NCI-H446 (cell line): ENCODE data around the gene DVL1.

Experiments used
- DNase-seq, 2 experiments: peaks; one replicate each; lab custom pipeline; 2025; lab: John Stamatoyannopoulos, UW

DVL1 gene

GRCh38 chr1:1298861-1299685, 50.1 kb downstream of the DVL1 start:
- peak in 1 of 2 experiments; percentile 36 for DNase-seq

DNA sequence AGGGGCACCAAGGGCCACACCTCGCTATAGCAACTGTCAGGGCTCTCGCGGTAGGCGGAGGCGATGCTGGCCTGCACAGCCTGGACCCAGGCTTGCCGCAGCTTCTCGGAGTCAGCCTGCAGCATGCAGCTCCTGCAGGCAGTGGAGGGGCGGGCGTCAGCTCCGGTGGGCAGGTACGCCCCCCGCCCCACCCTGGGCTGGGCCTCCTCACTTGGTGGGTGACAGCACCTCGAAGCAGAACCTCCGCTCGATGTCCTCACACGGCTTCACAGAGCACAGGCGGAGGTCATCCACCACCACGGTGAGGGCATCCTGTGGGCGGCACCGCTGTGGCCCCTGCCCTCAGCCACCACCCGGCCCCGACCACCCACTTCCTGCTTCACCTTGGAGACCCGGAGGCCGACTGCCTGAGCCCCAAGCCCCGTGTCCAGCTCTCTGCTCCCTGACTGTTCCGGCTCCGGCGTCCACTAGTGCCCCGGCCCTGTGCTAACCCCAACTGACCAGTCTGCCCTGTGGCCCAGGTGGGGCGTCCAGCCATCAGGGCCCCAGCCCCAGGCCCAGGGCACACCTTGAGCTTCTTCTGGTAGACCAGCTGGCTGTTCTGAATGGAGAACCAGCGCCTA, 51.3 kb downstream of the DVL1 start:
- DNase-seq: no peak

- no peak for DNase-seq
These were observed 52.9 kb downstream of the DVL1 start for GRCh38 chr1:1296070-1297061.

DNA sequence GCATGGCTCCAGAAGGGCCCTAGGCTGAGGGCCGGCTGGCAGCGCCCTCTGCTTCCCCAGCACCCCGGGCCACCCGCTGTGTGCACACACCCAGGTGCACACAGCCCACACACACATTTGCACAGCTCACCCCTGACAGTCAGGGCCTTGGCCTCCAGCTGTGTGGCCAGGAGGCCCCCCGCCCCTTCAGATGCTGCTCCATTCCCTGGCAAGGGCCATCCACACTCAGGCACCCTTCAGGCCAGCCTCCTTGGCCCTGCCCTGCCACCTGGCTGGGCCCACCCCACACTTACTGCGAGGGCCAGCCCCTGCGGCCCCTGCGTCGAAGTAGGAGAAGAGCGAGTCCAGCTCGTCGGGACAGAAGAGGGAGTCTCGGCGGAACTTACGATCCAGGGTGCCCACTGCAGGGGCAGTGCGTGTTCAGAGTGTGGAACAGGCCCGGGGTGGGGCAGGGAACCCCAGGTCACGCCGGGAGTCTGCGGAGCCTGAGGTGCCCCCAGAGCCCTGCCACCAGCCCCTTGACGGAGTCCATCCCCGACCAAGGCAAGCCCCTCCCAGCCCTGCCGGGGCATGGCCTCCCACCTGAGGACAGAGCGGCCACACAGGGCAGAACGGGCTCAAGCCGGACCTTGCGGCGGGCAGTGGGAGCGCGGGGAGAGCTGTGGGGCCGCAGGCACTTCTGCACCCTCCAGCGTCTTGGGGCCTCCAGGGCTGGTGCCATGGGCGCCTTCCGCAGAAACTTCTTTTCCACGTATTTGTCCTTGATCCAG, 53.9 kb downstream of the DVL1 start:
- no peak for DNase-seq

DNA sequence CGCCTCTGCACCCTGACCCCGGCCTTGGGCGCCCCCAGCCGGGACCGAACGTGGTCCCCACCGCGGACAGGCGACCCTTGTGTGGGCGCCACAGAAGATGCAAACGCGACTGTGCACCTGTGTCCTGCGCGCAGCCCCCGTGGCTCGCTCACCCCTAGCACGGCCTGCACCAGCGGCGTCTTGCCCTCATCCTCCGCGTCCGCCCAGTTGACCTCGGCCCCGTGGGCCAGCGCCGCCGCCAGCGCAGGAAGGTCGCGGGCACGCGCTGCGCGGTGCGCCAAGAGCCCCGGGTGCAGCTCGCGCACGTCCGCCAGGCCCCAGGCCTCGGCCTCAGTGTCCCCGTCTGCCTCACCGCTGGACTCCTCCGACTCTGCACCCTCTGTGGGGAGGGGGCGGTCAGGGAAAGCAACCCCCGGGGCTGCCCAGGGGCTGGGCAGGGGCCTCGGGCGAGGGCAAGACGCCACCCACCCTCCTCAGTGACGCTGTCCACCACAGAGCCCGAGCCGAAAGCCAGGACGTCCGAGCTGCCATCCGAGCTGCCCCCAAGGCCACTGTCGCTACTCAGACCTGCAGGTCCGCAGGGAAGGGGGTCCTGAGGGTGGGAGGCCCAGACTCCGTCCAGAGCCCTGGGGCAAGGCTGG, 54.8 kb downstream of the DVL1 start:
- no peak for DNase-seq

GRCh38 chr1:1293263-1294249, 55.7 kb downstream of the DVL1 start:
- no peak for DNase-seq

- no peak for DNase-seq
These were observed 56.4 kb downstream of the DVL1 start for GRCh38 chr1:1292851-1293250.

DNA sequence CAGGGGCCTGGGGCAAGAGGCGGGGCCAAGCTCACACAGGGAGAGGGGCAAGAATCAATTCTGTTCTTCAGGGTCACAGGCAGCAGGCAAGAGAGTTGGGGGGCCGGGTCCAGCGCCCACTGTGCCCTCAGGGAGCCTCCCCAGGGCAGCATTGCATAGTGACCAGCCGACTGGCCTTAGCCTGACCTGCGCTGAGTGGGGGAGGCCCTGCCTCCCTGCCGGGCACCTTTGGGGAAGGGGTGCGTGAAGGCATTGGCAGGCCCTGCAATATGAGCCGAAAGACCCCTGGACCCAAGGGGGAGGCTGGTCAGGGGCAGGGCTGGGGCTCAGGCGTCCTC, 56.8 kb downstream of the DVL1 start:
- no peak for DNase-seq

GRCh38 chr1:1291548-1292441, 57.4 kb downstream of the DVL1 start:
- DNase-seq: peak in 1 of 2 experiments; percentile 68

DNA sequence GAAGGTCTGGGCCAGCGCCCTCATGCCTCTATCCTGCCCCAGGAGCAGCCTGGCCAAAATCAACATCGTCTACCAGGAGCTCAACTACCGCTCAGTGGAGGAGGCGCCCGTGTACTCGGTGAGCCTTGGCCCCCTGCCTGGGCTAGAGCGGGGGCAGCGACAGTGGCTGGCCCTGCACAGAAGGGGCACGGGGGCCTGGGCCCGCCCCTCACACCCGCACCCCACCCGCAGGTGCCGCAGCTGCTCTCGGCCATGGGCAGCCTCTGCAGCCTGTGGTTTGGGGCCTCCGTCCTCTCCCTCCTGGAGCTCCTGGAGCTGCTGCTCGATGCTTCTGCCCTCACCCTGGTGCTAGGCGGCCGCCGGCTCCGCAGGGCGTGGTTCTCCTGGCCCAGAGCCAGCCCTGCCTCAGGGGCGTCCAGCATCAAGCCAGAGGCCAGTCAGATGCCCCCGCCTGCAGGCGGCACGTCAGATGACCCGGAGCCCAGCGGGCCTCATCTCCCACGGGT, 58.1 kb downstream of the DVL1 start:
- DNase-seq: no peak

- DNase-seq: peak in 1 of 2 experiments; percentile 59
These were observed 58.9 kb downstream of the DVL1 start for GRCh38 chr1:1290238-1290731.

- DNase-seq: no peak
These were observed 61.7 kb downstream of the DVL1 start for GRCh38 chr1:1287288-1288110.

DNA sequence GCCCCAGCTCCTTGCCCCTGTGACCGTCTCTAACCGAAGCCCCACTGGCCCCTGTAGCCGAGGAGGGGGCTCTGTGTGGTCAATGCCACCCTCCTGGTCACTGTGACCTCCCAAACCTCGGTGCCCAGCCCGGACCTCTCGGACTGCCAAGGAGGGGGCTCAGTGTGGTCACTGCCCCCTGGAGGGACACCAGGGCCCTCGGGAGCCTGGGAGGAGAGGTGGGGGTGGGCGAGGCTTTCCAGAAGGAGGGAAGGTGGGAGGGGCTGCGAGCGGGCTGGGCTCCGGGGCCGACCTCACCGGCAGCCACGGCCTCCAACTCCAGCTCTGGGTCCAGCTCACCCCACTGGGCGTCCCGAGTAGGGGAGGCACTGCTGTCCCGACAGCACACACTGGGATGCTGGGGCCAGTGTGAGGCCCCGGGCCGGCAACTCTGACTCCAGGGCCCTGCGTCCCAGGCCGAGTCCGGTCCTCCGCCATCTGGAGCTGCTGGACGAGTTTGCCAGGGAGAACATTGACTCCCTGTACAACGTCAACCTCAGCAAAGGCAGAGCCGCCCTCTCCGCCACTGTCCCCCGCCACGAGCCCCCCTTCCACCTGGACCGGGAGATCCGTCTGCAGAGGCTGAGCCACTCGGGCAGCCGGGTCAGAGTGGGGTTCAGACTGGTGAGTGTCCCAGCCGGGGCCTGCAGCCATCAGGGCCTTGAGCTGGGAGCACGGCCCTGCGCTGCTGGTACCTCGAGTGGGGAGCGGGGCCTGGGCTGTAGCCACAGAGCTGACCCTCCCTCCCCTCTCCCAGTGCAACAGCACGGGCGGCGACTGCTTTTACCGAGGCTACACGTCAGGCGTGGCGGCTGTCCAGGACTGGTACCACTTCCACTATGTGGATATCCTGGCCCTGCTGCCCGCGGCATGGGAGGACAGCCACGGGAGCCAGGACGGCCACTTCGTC, 62.6 kb downstream of the DVL1 start:
- no peak for DNase-seq

- no peak for DNase-seq
These were observed 63.5 kb downstream of the DVL1 start for GRCh38 chr1:1285611-1286311.
